Effector memory CD8-positive, alpha-beta T cell (primary cell): Measurements from ENCODE around the gene LGALS14.
"Not testable (repeated sequence)": the region's sequence is repeated elsewhere in the genome, so short reads cannot be mapped to it uniquely, and the experiment has no call there.

Experiments used
- ATAC-seq: fragments of 150-1000 bp; cut with Tn5 transposase; replicated peaks from 2 replicates; pipeline ENCODE4 v1.10.0; 2021; ENCODE audit warnings: mild to moderate bottlenecking, moderate library complexity
- DNase-seq, 3 experiments: peaks; one replicate each; pipeline ENCODE4 v3.0.0; 2021
- H3K27ac Mint-ChIP-seq, 2 donors: one replicate each; pipeline ENCODE4 v1.8.0; 2022; ENCODE audit warnings: mild to moderate bottlenecking in 2 of 2, mixed read lengths in 2 of 2, moderate library complexity in 2 of 2
- H3K27me3 Mint-ChIP-seq, 2 donors: one replicate each; pipeline ENCODE4 v1.8.0; 2022; ENCODE audit warnings: mixed read lengths in 2 of 2
- H3K36me3 Mint-ChIP-seq: one replicate; pipeline ENCODE4 v1.8.0; 2022; ENCODE audit warnings: mild to moderate bottlenecking, moderate library complexity, mixed read lengths; ENCODE audit not compliant: insufficient read depth
- H3K4me1 Mint-ChIP-seq, 2 donors: one replicate each; pipeline ENCODE4 v1.8.0; 2022; ENCODE audit warnings: low read depth in 2 of 2, mixed read lengths in 2 of 2
- H3K4me3 Mint-ChIP-seq, 2 donors: one replicate each; pipeline ENCODE4 v1.8.0; 2022; ENCODE audit warnings: mild to moderate bottlenecking in 2 of 2, mixed read lengths in 2 of 2, moderate library complexity in 2 of 2
- H3K9me3 Mint-ChIP-seq, 2 donors: one replicate each; pipeline ENCODE4 v1.8.0; 2022; ENCODE audit warnings: mixed read lengths in 2 of 2

The LGALS14 gene

GRCh38 chr19:39708594-39708993 lies 4.3 kb downstream of the LGALS14 start:
- Mint-ChIP-seq H3K27ac (no peak overlapping the region), H3K36me3 (no peaks in the 10 kb centered on the region), H3K4me3 (no peak overlapping the region), H3K9me3 (no peaks in the 10 kb centered on the region), H3K27me3 (peaks cover 6 to 9% of the 10 kb centered on the region in 2 donors), H3K4me1 (peaks cover 0 to 5% of the 10 kb centered on the region in 2 donors)
- ATAC-seq: no peak
- DNase-seq: no peak

- DNase-seq: no peak
- no peaks in the 10 kb centered on the region for H3K9me3 Mint-ChIP-seq
Observed at GRCh38 chr19:39709026-39709872, 5.0 kb downstream of the LGALS14 start.

GRCh38 chr19:39710333-39710890 lies 6.1 kb downstream of the LGALS14 start:
- DNase-seq: no peak
- no peak for ATAC-seq
- Mint-ChIP-seq H3K27me3 (peaks cover 13 to 21% of the 10 kb centered on the region in 2 donors), H3K4me1 (peaks cover 0 to 5% of the 10 kb centered on the region in 2 donors), H3K36me3 (no peaks in the 10 kb centered on the region), H3K9me3 (peaks cover 0 to 1% of the 10 kb centered on the region in 2 donors), H3K4me3 (no peak overlapping the region), H3K27ac (no peak overlapping the region)

More at GRCh38 chr19:39709026-39709872, 5.0 kb downstream of the LGALS14 start:
- Mint-ChIP-seq H3K27me3 (peaks cover 9 to 12% of the 10 kb centered on the region in 2 donors), H3K4me1 (peaks cover 0 to 5% of the 10 kb centered on the region in 2 donors), H3K36me3 (no peaks in the 10 kb centered on the region), H3K27ac (no peak overlapping the region), H3K4me3 (no peak overlapping the region)
- ATAC-seq: no peak

GRCh38 chr19:39720144-39720543 lies 15.9 kb downstream of the LGALS14 start:
- H3K4me1 Mint-ChIP-seq, ATAC-seq, H3K4me3 Mint-ChIP-seq, H3K36me3 Mint-ChIP-seq, DNase-seq, H3K27ac Mint-ChIP-seq, H3K9me3 Mint-ChIP-seq: not testable (repeated sequence)
- peaks cover 55 to 81% of the 10 kb centered on the region in 2 donors for H3K27me3 Mint-ChIP-seq

GRCh38 chr19:39725995-39726394 lies 21.7 kb downstream of the LGALS14 start:
- no peak overlapping the region for H3K27ac Mint-ChIP-seq
- no peak for DNase-seq
- no peaks in the 10 kb centered on the region for H3K36me3 Mint-ChIP-seq
- no peak overlapping the region for H3K4me3 Mint-ChIP-seq
- no peaks in the 10 kb centered on the region for H3K9me3 Mint-ChIP-seq
- ATAC-seq: no peak
- H3K4me1 Mint-ChIP-seq: no peaks in the 10 kb centered on the region
- H3K27me3 Mint-ChIP-seq: peaks cover 41 to 78% of the 10 kb centered on the region in 2 donors

- no peak overlapping the region for H3K27ac Mint-ChIP-seq
Observed at GRCh38 chr19:39727070-39727800, 23.0 kb downstream of the LGALS14 start.

GRCh38 chr19:39728040-39728439 lies 23.8 kb downstream of the LGALS14 start:
- no peaks in the 10 kb centered on the region for H3K4me1 Mint-ChIP-seq
- DNase-seq: no peak
- no peak for ATAC-seq
- H3K27me3 Mint-ChIP-seq: peaks cover 24 to 67% of the 10 kb centered on the region in 2 donors
- no peak overlapping the region for H3K27ac Mint-ChIP-seq
- H3K4me3 Mint-ChIP-seq: no peak overlapping the region
- no peaks in the 10 kb centered on the region for H3K9me3 Mint-ChIP-seq
- no peaks in the 10 kb centered on the region for H3K36me3 Mint-ChIP-seq

More at GRCh38 chr19:39727070-39727800, 23.0 kb downstream of the LGALS14 start:
- Mint-ChIP-seq H3K9me3 (no peaks in the 10 kb centered on the region), H3K4me3 (no peak overlapping the region), H3K4me1 (no peaks in the 10 kb centered on the region), H3K36me3 (no peaks in the 10 kb centered on the region), H3K27me3 (peaks cover 32 to 75% of the 10 kb centered on the region in 2 donors)
- DNase-seq: no peak
- ATAC-seq: no peak

GRCh38 chr19:39729594-39729993 lies 25.3 kb downstream of the LGALS14 start:
- Mint-ChIP-seq H3K4me1 (no peaks in the 10 kb centered on the region), H3K9me3 (no peaks in the 10 kb centered on the region), H3K27me3 (peaks cover 30 to 51% of the 10 kb centered on the region in 2 donors), H3K36me3 (no peaks in the 10 kb centered on the region), H3K4me3 (no peak overlapping the region), H3K27ac (no peak overlapping the region)
- ATAC-seq (no peak), DNase-seq (no peak)

- Mint-ChIP-seq H3K27me3 (peaks cover 30 to 38% of the 10 kb centered on the region in 2 donors), H3K36me3 (no peaks in the 10 kb centered on the region), H3K27ac (no peak overlapping the region), H3K9me3 (no peaks in the 10 kb centered on the region), H3K4me1 (no peaks in the 10 kb centered on the region), H3K4me3 (no peak overlapping the region)
- no peak for ATAC-seq
- no peak for DNase-seq
Observed at GRCh38 chr19:39731685-39732084, 27.4 kb downstream of the LGALS14 start.

GRCh38 chr19:39733841-39734240 lies 29.6 kb downstream of the LGALS14 start:
- Mint-ChIP-seq H3K9me3 (no peaks in the 10 kb centered on the region), H3K4me3 (no peak overlapping the region), H3K27ac (no peak overlapping the region), H3K27me3 (peaks cover 22 to 35% of the 10 kb centered on the region in 2 donors), H3K4me1 (no peaks in the 10 kb centered on the region), H3K36me3 (no peaks in the 10 kb centered on the region)
- ATAC-seq: no peak
- DNase-seq: no peak

GRCh38 chr19:39735688-39736087 lies 31.4 kb downstream of the LGALS14 start:
- Mint-ChIP-seq H3K27ac (no peak overlapping the region), H3K9me3 (no peaks in the 10 kb centered on the region), H3K27me3 (peaks cover 10 to 20% of the 10 kb centered on the region in 2 donors), H3K36me3 (no peaks in the 10 kb centered on the region), H3K4me3 (no peak overlapping the region), H3K4me1 (peaks cover 0 to 2% of the 10 kb centered on the region in 2 donors)
- DNase-seq: no peak
- no peak for ATAC-seq

GRCh38 chr19:39736088-39736487 lies 31.8 kb downstream of the LGALS14 start:
- no peaks in the 10 kb centered on the region for H3K36me3 Mint-ChIP-seq
- peaks cover 0 to 2% of the 10 kb centered on the region in 2 donors for H3K4me1 Mint-ChIP-seq
- no peak overlapping the region for H3K4me3 Mint-ChIP-seq
- ATAC-seq: no peak
- H3K27me3 Mint-ChIP-seq: peaks cover 11 to 20% of the 10 kb centered on the region in 2 donors
- H3K9me3 Mint-ChIP-seq: no peaks in the 10 kb centered on the region
- no peak for DNase-seq
- H3K27ac Mint-ChIP-seq: no peak overlapping the region

- Mint-ChIP-seq H3K36me3 (no peaks in the 10 kb centered on the region), H3K4me3 (no peak overlapping the region), H3K4me1 (peaks cover 0 to 2% of the 10 kb centered on the region in 2 donors), H3K27ac (no peak overlapping the region), H3K9me3 (no peaks in the 10 kb centered on the region), H3K27me3 (peaks cover 17 to 20% of the 10 kb centered on the region in 2 donors)
- DNase-seq (no peak), ATAC-seq (no peak)
Observed at GRCh38 chr19:39737351-39737750, 33.1 kb downstream of the LGALS14 start.
